ENCODE results near the gene RNU6-1.

- TF ChIP-seq, protein P1, sequence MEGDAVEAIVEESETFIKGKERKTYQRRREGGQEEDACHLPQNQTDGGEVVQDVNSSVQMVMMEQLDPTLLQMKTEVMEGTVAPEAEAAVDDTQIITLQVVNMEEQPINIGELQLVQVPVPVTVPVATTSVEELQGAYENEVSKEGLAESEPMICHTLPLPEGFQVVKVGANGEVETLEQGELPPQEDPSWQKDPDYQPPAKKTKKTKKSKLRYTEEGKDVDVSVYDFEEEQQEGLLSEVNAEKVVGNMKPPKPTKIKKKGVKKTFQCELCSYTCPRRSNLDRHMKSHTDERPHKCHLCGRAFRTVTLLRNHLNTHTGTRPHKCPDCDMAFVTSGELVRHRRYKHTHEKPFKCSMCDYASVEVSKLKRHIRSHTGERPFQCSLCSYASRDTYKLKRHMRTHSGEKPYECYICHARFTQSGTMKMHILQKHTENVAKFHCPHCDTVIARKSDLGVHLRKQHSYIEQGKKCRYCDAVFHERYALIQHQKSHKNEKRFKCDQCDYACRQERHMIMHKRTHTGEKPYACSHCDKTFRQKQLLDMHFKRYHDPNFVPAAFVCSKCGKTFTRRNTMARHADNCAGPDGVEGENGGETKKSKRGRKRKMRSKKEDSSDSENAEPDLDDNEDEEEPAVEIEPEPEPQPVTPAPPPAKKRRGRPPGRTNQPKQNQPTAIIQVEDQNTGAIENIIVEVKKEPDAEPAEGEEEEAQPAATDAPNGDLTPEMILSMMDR (IDR thresholded peaks at IDR 0.05) = no peak
- TF ChIP-seq CHD2 (IDR thresholded peaks at IDR 0.05; ENCODE audit: low read length, partially characterized antibody) = no peak
- TF ChIP-seq ZFP36 (IDR thresholded peaks at IDR 0.05; ENCODE audit: borderline replicate concordance, partially characterized antibody) = no peak
These were observed 4.3 kb downstream of the RNU6-1 start for GRCh38 chr15:67835297-67836133.
